GM06990 (cell line): ENCODE measurements around the gene MFSD11.
"Not testable (repeated sequence)": the region's sequence is repeated elsewhere in the genome, so short reads cannot be mapped to it uniquely, and the experiment has no call there.

ENCODE experiments used
- DNase-seq: peaks from one replicate; pipeline ENCODE4 v3.0.0-alpha.2; 2011; ENCODE audit not compliant: insufficient read length; ENCODE audit errors: extremely low read depth
- H3K27me3 ChIP-seq: replicated peaks from 2 replicates; pipeline ENCODE4 v1.6.0; 2011; ENCODE audit warnings: low read length; ENCODE audit not compliant: control insufficient read depth, insufficient read depth
- H3K36me3 ChIP-seq: 2 replicates; pipeline ENCODE4 v1.5.1; 2011; ENCODE audit warnings: low read length; ENCODE audit not compliant: control insufficient read depth, insufficient read depth
- H3K4me3 ChIP-seq: replicated peaks from 2 replicates; pipeline ENCODE4 v1.5.1; 2011; ENCODE audit warnings: low read depth, mild to moderate bottlenecking, control low read depth, low read length
- CTCF ChIP-seq: IDR thresholded peaks from 2 replicates; pipeline ENCODE4 v1.5.1; 2011; ENCODE audit warnings: low read length, control low read depth, mild to moderate bottlenecking, inconsistent platforms; ENCODE audit not compliant: insufficient read depth, poor library complexity, severe bottlenecking

Gene MFSD11

DNA sequence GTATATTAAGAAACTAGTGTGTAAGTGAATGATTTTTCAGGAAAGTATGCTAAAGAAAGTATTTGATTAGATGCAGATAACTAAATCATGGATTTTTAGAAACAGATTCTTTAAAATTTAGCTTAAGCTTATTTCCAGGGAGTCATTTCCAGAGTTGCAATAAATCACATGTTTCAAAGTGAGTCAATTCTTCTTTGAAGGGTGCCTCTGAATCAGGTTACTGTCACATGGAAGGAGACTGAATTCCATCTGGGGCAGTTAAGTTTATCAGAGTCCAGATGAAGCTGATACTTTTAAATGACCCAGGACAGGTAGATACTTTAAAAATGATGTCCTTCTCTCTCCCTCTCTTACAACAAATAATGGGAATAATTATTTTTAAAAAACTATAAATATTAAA is 5.0 kb downstream of the MFSD11 start:
- no peak for TF ChIP-seq CTCF
- DNase-seq: no peak
- H3K36me3 ChIP-seq: peaks cover 3% of the 10 kb centered on the region
- no peak overlapping the region for H3K4me3 ChIP-seq
- H3K27me3 ChIP-seq: no peaks in the 10 kb centered on the region

- Histone ChIP-seq H3K36me3 (peaks cover 3% of the 10 kb centered on the region), H3K27me3 (no peaks in the 10 kb centered on the region), H3K4me3 (no peak overlapping the region)
- no peak for TF ChIP-seq CTCF
- DNase-seq: no peak
These were observed 6.8 kb downstream of the MFSD11 start for GRCh38 chr17:76744747-76745146.

GRCh38 chr17:76745785-76746184 is 7.9 kb downstream of the MFSD11 start:
- H3K4me3 ChIP-seq, H3K27me3 ChIP-seq, H3K36me3 ChIP-seq, DNase-seq: not testable (repeated sequence)

- Histone ChIP-seq H3K36me3 (peaks cover 3% of the 10 kb centered on the region), H3K4me3 (no peak overlapping the region), H3K27me3 (no peaks in the 10 kb centered on the region)
- TF ChIP-seq CTCF: no peak
- no peak for DNase-seq
These were observed 9.9 kb downstream of the MFSD11 start for GRCh38 chr17:76747716-76748363.

- no peak overlapping the region for H3K4me3 ChIP-seq
- DNase-seq: no peak
- H3K27me3 ChIP-seq: no peaks in the 10 kb centered on the region
- H3K36me3 ChIP-seq: peaks cover 3% of the 10 kb centered on the region
- TF ChIP-seq CTCF: no peak
These were observed 10.7 kb downstream of the MFSD11 start for GRCh38 chr17:76748657-76749056.

- DNase-seq: no peak
- H3K4me3 ChIP-seq: no peak overlapping the region
- TF ChIP-seq CTCF: no peak
- H3K36me3 ChIP-seq: peaks cover 2% of the 10 kb centered on the region; the same call in 1 of the 2 replicates
- no peaks in the 10 kb centered on the region for H3K27me3 ChIP-seq
These were observed 13.6 kb downstream of the MFSD11 start for GRCh38 chr17:76751416-76751993.
